Testis (tissue), 2 donors: ENCODE measurements around the gene TEX22.

Experiments used
- POLR2A ChIP-seq: fragments of 450-650 bp; IDR thresholded peaks from one replicate; pipeline ENCODE4 v1.6.1; 2017; ENCODE audit warnings: antibody characterized with exemption, mild to moderate bottlenecking, moderate library complexity
- TF ChIP-seq, protein P1 (sequence below), 3 experiments: fragments of 450-650 bp in 2 of 3; fragments of 200-600 bp in 1 of 3; sonication (generic) in 1 of 3; IDR thresholded peaks; one replicate each; pipeline ENCODE4 v1.5.1; 2016 to 2019; ENCODE audit warnings: antibody characterized with exemption in 3 of 3, mild to moderate bottlenecking in 2 of 3, moderate library complexity in 1 of 3

DNA sequence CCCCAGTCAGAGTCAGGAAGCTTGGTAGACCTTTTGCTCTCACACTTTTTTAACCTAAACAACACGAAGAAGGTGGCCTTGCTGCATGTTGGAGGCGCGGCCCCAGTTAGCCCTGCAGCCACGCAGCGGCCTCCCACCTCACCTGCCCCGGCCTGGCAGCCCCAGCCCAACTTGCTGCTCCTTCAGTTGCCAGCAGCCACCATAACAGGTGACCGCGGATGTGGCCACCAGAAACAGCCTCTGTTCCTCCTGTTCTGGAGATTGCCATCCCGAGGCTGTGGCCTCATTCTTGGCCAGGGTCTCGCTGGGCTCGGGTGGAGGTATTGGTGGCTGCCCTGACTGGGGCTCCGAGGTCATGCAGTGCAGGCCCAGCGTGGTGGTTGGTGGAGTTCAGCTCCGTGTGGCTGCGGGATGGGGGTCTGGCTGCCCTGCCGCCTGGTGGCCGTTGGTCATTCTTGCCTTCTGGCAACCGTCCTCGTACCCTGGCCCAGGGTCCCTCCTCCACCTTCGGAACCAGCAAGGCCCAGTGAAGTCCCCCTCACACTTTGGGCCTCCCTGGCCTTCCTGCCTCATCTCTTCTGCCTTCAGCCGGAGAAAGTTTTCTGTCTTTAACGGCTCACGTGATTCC lies 20.7 kb upstream of the TEX22 start:
- TF ChIP-seq POLR2A, result no peak
- TF ChIP-seq, protein P1, sequence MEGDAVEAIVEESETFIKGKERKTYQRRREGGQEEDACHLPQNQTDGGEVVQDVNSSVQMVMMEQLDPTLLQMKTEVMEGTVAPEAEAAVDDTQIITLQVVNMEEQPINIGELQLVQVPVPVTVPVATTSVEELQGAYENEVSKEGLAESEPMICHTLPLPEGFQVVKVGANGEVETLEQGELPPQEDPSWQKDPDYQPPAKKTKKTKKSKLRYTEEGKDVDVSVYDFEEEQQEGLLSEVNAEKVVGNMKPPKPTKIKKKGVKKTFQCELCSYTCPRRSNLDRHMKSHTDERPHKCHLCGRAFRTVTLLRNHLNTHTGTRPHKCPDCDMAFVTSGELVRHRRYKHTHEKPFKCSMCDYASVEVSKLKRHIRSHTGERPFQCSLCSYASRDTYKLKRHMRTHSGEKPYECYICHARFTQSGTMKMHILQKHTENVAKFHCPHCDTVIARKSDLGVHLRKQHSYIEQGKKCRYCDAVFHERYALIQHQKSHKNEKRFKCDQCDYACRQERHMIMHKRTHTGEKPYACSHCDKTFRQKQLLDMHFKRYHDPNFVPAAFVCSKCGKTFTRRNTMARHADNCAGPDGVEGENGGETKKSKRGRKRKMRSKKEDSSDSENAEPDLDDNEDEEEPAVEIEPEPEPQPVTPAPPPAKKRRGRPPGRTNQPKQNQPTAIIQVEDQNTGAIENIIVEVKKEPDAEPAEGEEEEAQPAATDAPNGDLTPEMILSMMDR (IDR thresholded peaks at IDR 0.05), result no peak
